ENCODE data around the gene INKA1.
"Not testable (repeated sequence)": the region's sequence is repeated elsewhere in the genome, so short reads cannot be mapped to it uniquely, and the experiment has no call there.

Gene INKA1

GRCh38 chr3:49807431-49808114 is 4.5 kb downstream of the INKA1 start:
- Histone ChIP-seq H3F3A (ENCODE audit: control insufficient read depth, insufficient read depth) (peaks cover 22% of the 10 kb centered on the region), H3K27me3 (ENCODE audit: control insufficient read depth, low read length) (no peaks in the 10 kb centered on the region), H3K4me3 (ENCODE audit: low read length) (peak overlapping the region; percentile 90), H3K9me3 (ENCODE audit: control insufficient read depth, insufficient read depth, low read length) (no peaks in the 10 kb centered on the region), H3K79me2 (ENCODE audit: control insufficient read depth, low read length) (peaks cover 19% of the 10 kb centered on the region), H3K9me2 (replicated peaks; ENCODE audit: control insufficient read depth, low read length) (no peaks in the 10 kb centered on the region), H3K36me3 (ENCODE audit: control insufficient read depth, low read length) (peaks cover 22% of the 10 kb centered on the region), H3K27ac (ENCODE audit: low read depth, low read length) (peak overlapping the region; percentile 98), H3K4me2 (ENCODE audit: low read length) (peak overlapping the region; percentile 99), H4K20me1 (ENCODE audit: control insufficient read depth, insufficient read depth, low read depth, low read length) (no peaks in the 10 kb centered on the region), H3K4me1 (ENCODE audit: control insufficient read depth, low read length) (peaks cover 61% of the 10 kb centered on the region)
- TF ChIP-seq CTCF (IDR thresholded peaks at IDR 0.05; ENCODE audit: low read depth, low read length, poor library complexity, severe bottlenecking) = no peak
- TF ChIP-seq EZH2phosphoT487 (IDR thresholded peaks at IDR 0.05; ENCODE audit: borderline replicate concordance, low read length) = no peak

GRCh38 chr3:49812916-49813496 is 9.9 kb downstream of the INKA1 start:
- no peak overlapping the region for H3K27ac ChIP-seq (ENCODE audit: low read depth, low read length)
- H3K9me2 ChIP-seq (replicated peaks; ENCODE audit: control insufficient read depth, low read length) = no peaks in the 10 kb centered on the region
- H3K4me3 ChIP-seq (ENCODE audit: low read length) = peak overlapping the region; percentile 56
- no peak for TF ChIP-seq EZH2phosphoT487 (IDR thresholded peaks at IDR 0.05; ENCODE audit: borderline replicate concordance, low read length)
- no peak for TF ChIP-seq CTCF (IDR thresholded peaks at IDR 0.05; ENCODE audit: low read depth, low read length, poor library complexity, severe bottlenecking)
- H3K4me1 ChIP-seq (ENCODE audit: control insufficient read depth, low read length) = peaks cover 48% of the 10 kb centered on the region
- no peaks in the 10 kb centered on the region for H3K36me3 ChIP-seq (ENCODE audit: control insufficient read depth, low read length)
- H3K27me3 ChIP-seq (ENCODE audit: control insufficient read depth, low read length) = no peaks in the 10 kb centered on the region
- peak overlapping the region; percentile 70 for H3K4me2 ChIP-seq (ENCODE audit: low read length)
- no peaks in the 10 kb centered on the region for H3F3A ChIP-seq (ENCODE audit: control insufficient read depth, insufficient read depth)
- no peaks in the 10 kb centered on the region for H4K20me1 ChIP-seq (ENCODE audit: control insufficient read depth, insufficient read depth, low read depth, low read length)
- no peaks in the 10 kb centered on the region for H3K9me3 ChIP-seq (ENCODE audit: control insufficient read depth, insufficient read depth, low read length)
- H3K79me2 ChIP-seq (ENCODE audit: control insufficient read depth, low read length) = no peaks in the 10 kb centered on the region

GRCh38 chr3:49813497-49814174 is 10.6 kb downstream of the INKA1 start, which contains the start of gene UBA7:
UBA7 (minus strand) TSS chr3:49813953; CDS start chr3:49813787, 166 bp downstream.
- TF ChIP-seq CTCF (IDR thresholded peaks at IDR 0.05; ENCODE audit: low read depth, low read length, poor library complexity, severe bottlenecking) = no peak
- no peak for TF ChIP-seq EZH2phosphoT487 (IDR thresholded peaks at IDR 0.05; ENCODE audit: borderline replicate concordance, low read length)
- H3K4me3 ChIP-seq (ENCODE audit: low read length) = peak within 1 kb of the TSS; percentile 56
- peak within 1 kb of the TSS; percentile 18; the same call in 1 of the 2 replicates for H3K27ac ChIP-seq (ENCODE audit: low read depth, low read length)
- no peaks in the 10 kb centered on the region for H3F3A ChIP-seq (ENCODE audit: control insufficient read depth, insufficient read depth)
- no peaks in the 10 kb centered on the region for H3K9me3 ChIP-seq (ENCODE audit: control insufficient read depth, insufficient read depth, low read length)
- no peaks in the 10 kb centered on the region for H4K20me1 ChIP-seq (ENCODE audit: control insufficient read depth, insufficient read depth, low read depth, low read length)
- peak within 1 kb of the TSS; percentile 70 for H3K4me2 ChIP-seq (ENCODE audit: low read length)
- H3K27me3 ChIP-seq (ENCODE audit: control insufficient read depth, low read length) = no peaks in the 10 kb centered on the region
- H3K4me1 ChIP-seq (ENCODE audit: control insufficient read depth, low read length) = peaks cover 42% of the 10 kb centered on the region
- no peaks in the 10 kb centered on the region for H3K9me2 ChIP-seq (replicated peaks; ENCODE audit: control insufficient read depth, low read length)
- no peaks in the 10 kb centered on the region for H3K79me2 ChIP-seq (ENCODE audit: control insufficient read depth, low read length)
- H3K36me3 ChIP-seq (ENCODE audit: control insufficient read depth, low read length) = no peaks in the 10 kb centered on the region

GRCh38 chr3:49823131-49823530 is 20.1 kb downstream of the INKA1 start:
- H3K36me3 ChIP-seq (ENCODE audit: control insufficient read depth, low read length); H3K4me2 ChIP-seq (ENCODE audit: low read length); H3K4me1 ChIP-seq (ENCODE audit: control insufficient read depth, low read length); H4K20me1 ChIP-seq (ENCODE audit: control insufficient read depth, insufficient read depth, low read depth, low read length); H3K9me2 ChIP-seq (replicated peaks; ENCODE audit: control insufficient read depth, low read length); H3K4me3 ChIP-seq (ENCODE audit: low read length); H3K9me3 ChIP-seq (ENCODE audit: control insufficient read depth, insufficient read depth, low read length); H3K79me2 ChIP-seq (ENCODE audit: control insufficient read depth, low read length); H3K27me3 ChIP-seq (ENCODE audit: control insufficient read depth, low read length); H3K27ac ChIP-seq (ENCODE audit: low read depth, low read length); H3F3A ChIP-seq (ENCODE audit: control insufficient read depth, insufficient read depth): not testable (repeated sequence)
